Lower leg skin (tissue), 3 donors: ENCODE data around the gene AKR1C1.
"Not testable (repeated sequence)": the region's sequence is repeated elsewhere in the genome, so short reads cannot be mapped to it uniquely, and the experiment has no call there.

Source experiments
- CTCF ChIP-seq, 3 donors: fragments of 450-650 bp; IDR thresholded peaks; one replicate each; pipeline ENCODE4 v1.5.1; 2016; ENCODE audit warnings: antibody characterized with exemption in 3 of 3, mild to moderate bottlenecking in 3 of 3, moderate library complexity in 2 of 3
- POLR2A ChIP-seq, 2 donors: fragments of 450-650 bp; IDR thresholded peaks; one replicate each; pipeline ENCODE4 v1.6.1; 2016 to 2017; ENCODE audit warnings: antibody characterized with exemption in 2 of 2, mild to moderate bottlenecking in 1 of 2, moderate library complexity in 1 of 2

GRCh38 chr10:4970362-4970761 is 7.1 kb downstream of the AKR1C1 start:
- TF ChIP-seq CTCF, POLR2A (IDR thresholded peaks at IDR 0.05): not testable (repeated sequence)
